Kasumi-1 (cell line): Measurements from ENCODE around the gene IQCE.
"Not testable (repeated sequence)": the region's sequence is repeated elsewhere in the genome, so short reads cannot be mapped to it uniquely, and the experiment has no call there.

Experiments used
- DNase-seq, 2 experiments: peaks; one replicate each; lab custom pipeline; 2025; lab: John Stamatoyannopoulos, UW

Gene IQCE

GRCh38 chr7:2577914-2578680 is 19.3 kb downstream of the IQCE start:
- no peak for DNase-seq

DNA sequence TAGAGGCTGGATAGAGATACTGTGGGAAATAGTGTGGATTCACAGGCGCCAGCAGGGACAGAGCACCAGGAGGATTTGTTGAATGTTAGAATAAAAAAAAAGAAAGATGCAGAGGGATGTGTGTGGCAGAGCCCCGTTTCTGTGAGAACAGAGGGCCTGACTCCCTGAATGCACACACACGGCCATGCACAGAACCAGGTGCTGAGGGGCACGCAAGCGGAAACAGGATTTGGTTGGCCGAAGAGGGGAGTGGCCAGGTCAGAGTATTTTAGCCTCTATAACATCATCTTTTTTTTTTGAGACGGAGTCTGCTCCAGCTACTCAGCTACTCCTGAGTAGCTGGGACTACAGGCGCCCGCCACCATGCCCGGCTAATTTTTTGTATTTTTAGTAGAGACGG is 21.9 kb downstream of the IQCE start:
- DNase-seq: no peak

GRCh38 chr7:2582006-2582735 is 23.4 kb downstream of the IQCE start:
- DNase-seq: no peak

DNA sequence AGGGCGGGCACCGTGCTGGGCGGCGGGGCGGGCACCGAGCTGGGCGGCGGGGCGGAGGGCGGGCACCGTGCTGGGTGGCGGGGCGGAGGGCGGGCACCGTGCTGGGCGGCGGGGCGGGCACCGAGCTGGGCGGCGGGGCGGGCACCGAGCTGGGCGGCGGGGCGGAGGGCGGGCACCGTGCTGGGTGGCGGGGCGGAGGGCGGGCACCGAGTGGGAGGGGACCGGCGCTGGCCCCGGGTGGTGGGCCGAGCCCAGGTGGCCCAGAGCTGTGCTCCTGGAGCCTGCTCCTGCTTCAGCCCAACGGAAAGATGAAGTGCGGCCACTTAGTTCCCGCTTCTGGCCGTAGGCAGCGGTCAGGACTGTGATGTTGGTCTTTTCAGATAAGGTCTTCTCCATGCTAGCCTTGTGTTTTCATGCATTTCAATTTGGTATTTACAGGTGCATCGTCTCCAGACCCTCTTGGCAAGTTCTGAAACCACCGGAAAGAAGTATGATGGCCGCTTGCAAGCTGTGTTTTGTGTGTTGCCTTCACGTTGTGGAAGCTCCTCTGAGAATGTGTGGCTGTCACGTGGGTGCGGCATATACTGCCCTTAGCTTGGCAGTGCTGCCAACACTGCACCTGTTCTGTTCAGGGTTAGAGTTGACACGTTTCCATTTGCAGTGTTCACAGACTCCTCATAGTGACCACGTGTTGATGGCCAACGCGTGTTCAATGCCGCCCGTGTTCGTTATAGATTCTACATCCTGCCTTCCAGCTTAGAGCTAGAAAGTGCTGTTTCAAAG is 25.2 kb downstream of the IQCE start:
- no peak for DNase-seq

- no peak for DNase-seq
Measured at GRCh38 chr7:2585446-2585845, 26.7 kb downstream of the IQCE start.

DNA sequence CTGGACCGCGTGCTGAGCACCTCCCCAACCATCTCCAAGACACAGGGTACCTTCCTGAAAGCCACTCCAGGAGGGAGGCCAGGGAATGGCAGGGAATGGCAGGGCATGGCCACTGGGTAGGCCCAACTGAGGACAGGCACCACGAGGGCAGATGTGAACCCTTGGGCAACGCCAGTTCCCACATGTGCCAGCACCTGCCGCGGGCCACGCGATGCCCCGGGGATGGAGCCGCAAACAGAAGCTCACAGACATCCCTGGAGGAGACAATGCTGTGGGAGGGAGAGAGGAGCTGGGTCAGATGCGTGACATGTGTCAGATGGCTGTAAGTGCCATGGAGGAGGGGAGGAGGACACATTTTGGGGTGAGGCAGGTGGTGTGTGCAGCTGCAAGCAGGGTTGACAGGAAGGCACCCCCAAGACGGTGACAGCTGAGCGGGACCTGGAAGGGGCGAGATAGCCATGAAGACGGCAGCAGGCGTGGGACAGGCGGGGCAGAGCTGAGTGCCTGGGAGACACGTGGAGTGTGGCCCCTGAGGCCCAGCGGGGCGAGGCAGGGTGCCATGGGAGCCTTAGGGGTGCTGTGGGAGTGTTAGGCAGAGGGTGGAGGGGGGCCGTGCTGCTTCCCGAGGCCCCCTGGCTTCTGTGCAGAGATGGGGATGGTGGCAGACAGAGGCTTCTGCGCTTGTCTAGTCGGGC is 27.7 kb downstream of the IQCE start:
- DNase-seq: no peak

DNA sequence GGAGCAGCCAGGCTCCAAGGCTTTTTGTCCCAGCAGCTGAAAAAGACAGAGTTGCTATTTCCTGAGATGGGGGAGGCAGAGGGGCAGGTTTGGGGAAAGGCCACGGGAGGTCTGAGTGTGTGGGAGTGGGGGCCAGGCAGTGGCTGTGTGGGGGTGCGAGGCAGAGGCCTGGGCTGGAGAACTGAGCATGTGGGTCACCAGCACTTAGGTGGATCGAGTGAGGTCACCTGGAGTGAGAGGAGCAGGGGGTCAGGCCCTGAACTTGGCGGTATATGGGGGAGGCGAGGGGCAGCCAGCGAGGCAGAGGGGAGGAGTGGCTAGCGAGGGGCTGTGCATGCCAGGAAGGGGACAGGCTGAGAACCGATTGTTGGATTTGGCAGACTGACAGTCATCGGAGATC is 28.4 kb downstream of the IQCE start:
- DNase-seq: no peak

GRCh38 chr7:2587778-2588177 is 29.0 kb downstream of the IQCE start:
- DNase-seq: no peak

GRCh38 chr7:2589341-2589740 is 30.6 kb downstream of the IQCE start:
- no peak for DNase-seq

DNA sequence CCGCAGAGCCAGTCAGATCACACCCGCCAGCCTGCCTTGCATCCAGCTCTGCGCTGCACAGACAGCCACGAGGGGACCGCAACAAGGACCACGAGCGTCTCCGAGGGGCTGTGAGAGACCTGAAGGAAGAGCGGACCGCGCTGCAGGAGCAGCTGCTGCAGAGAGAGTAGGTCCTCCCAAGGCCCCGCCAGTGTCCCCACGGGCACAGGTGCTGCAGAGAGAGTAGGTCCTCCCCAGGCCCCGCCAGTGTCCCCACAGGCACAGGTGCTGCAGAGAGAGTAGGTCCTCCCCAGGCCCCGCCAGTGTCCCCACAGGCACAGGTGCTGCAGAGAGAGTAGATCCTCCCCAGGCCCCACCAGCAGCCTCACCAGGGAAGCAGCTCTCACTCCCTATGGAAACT is 31.2 kb downstream of the IQCE start:
- not testable (repeated sequence) for DNase-seq

- DNase-seq: no peak
Measured at GRCh38 chr7:2592375-2592865, 33.6 kb downstream of the IQCE start.

DNA sequence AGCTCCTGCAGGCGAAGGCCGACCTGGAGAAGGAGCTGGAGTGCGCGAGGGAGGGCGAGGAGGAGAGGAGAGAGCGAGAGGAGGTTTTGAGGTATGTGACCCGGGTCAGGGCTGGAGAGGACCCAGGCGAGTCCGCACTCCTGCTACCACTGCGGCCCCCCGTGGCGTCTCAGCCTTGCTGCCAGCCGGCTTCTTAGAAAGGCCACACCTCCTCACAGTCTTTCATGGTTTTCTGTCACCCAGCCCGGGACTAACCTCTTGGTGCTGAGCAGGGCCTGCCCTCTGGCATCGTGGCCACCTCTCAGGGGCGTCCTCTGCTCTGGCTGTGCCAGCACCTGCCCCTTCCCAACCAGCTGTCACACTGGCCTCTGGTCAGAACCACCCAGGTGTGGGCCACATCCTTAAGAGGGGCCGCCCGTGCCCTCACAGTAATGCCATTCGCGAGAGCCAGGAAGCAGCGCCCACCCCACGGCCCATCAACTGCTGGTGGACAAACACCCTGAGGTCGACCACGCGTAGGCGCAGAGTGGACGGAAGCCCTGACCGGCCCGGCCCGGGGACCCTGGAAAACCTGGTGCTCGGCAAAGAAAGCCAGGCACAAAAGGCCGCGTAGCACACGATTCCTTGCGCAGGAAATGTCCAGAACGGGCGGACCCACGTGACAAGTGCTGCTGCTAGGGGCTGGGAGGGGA is 34.4 kb downstream of the IQCE start:
- DNase-seq: no peak

- no peak for DNase-seq
Measured at GRCh38 chr7:2594599-2594998, 35.8 kb downstream of the IQCE start.

- DNase-seq: no peak
Measured at GRCh38 chr7:2595258-2595860, 36.6 kb downstream of the IQCE start.

GRCh38 chr7:2596464-2597272 is 37.9 kb downstream of the IQCE start:
- DNase-seq: no peak

- no peak for DNase-seq
Measured at GRCh38 chr7:2597273-2597640, 38.5 kb downstream of the IQCE start.

DNA sequence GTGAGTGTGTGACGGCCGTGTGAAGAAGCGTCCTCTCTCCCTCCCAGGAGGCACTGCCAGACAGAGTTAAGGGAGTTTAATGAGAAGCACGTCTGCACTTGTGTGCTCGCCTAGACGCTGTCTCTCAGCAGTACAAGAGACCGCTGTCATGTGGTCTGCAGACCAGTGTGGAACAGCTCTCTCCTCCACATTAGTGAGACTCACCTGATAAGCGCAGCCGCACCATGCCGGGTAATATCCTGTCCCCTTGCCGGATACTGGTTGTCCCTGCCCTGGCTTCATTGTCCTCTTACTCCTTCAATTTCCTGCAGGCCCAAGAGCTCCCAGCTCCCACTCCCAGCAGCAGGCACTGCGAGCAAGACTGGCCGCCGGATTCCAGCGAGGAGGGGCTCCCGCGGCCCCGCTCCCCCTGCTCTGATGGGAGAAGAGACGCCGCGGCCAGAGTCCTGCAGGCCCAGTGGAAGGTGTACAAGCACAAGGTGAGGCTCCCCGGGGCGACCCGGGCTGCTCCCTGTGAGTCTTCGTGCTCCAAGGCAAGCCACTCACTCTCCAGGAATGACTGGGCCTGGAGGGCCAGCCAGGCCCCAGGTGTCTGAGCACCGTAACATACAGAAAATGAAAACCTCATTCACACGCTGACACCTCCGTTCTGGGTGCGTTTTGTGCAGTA is 39.5 kb downstream of the IQCE start:
- DNase-seq: no peak

DNA sequence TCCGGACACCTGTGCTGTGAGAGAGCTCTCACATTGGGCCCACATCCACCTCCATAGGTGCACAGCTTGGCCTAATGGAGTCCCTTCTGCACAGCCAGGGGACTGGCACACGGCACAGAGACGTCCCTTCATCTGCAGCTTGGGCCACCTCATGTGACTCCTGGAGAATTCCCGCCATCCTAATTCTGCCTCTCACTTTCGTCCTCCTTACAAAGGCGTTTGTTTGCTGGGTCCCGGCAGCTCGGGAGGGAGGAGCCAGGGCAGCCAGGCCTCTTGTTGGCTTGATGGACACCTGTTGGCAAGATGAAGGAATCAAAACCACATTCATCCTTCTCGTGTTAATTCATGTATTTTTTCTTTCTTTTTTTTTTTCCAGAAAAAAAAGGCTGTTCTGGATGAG is 42.3 kb downstream of the IQCE start:
- no peak for DNase-seq

DNA sequence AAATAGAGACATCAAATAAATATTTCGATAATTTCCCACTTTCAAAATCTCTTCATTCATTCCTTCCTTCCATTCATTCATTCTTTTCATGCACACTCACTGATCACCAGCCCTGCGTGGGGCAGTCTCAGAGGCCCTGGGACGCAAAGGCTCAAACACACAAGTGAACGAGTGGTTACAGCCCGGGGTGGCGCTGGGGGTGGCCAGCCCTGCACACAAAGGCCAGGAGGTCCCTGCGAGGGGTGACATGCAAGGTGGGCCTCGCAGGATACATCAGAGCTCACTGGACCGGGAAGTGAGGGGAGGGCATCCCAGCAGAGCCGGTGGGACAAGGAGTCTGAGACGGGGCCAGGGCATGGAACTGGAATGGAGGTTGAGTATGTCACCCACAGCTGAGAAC is 43.1 kb downstream of the IQCE start:
- no peak for DNase-seq
